ENCODE measurements around the gene ALDH3B1. TPM values are rescaled to one million over a fixed set of nuclear protein-coding genes. Genes with fewer than 3 reads are reported as not detected.

Gene ALDH3B1
- total and polyA plus RNA-seq, 9 of the 15 experiments (the other 6 are each of a cell fraction or from before 2014, with no cell fraction given), result 0.01 to 0.35 (median 0.07) TPM; not detected in 2

GRCh38 chr11:68043349-68044144 lies 33.4 kb downstream of the ALDH3B1 start (continued):
- TF ChIP-seq, protein P1, sequence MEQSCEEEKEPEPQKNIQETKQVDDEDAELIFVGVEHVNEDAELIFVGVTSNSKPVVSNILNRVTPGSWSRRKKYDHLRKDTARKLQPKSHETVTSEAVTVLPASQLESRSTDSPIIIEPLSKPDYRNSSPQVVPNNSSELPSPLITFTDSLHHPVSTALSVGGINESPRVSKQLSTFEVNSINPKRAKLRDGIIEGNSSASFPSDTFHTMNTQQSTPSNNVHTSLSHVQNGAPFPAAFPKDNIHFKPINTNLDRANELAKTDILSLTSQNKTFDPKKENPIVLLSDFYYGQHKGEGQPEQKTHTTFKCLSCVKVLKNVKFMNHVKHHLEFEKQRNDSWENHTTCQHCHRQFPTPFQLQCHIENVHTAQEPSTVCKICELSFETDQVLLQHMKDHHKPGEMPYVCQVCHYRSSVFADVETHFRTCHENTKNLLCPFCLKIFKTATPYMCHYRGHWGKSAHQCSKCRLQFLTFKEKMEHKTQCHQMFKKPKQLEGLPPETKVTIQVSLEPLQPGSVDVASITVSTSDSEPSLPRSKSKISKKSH (CRISPR knock-in tag; IDR thresholded peaks at IDR 0.05), result no peak
- TF ChIP-seq LCOR (CRISPR knock-in tag; IDR thresholded peaks at IDR 0.05) (no peak), HDAC2 (IDR thresholded peaks at IDR 0.05) (peak; percentile 81; the same call in 1 of the 2 replicates), ZBTB49 (CRISPR knock-in tag; IDR thresholded peaks at IDR 0.05; ENCODE audit: borderline replicate concordance) (no peak), NFE2 (IDR thresholded peaks at IDR 0.05; ENCODE audit: low read depth) (peak; percentile 71), CBX3 (IDR thresholded peaks at IDR 0.05; ENCODE audit: borderline replicate concordance in 1 of 2, low read length in 2 of 2) (peak in 1 of 2 experiments; percentile 45; a peak in 1 of 3 replicates), ZBTB17 (CRISPR knock-in tag; IDR thresholded peaks at IDR 0.05) (no peak), KDM4B (IDR thresholded peaks at IDR 0.05; ENCODE audit: borderline replicate concordance in 2 of 2, low read depth in 1 of 2) (no peak), STAT6 (CRISPR knock-in tag; IDR thresholded peaks at IDR 0.05) (peak; percentile 21; the same call in 1 of the 2 replicates), ZNF224 (CRISPR knock-in tag; IDR thresholded peaks at IDR 0.05) (no peak), HINFP (tag; conservative IDR thresholded peaks at IDR 0.05; ENCODE audit: low read depth) (no peak), PPARD (CRISPR knock-in tag; IDR thresholded peaks at IDR 0.05) (no peak), POLR2G (IDR thresholded peaks at IDR 0.05; ENCODE audit: low read depth, low read length) (peak; percentile 74), TRIM28 (IDR thresholded peaks at IDR 0.05) (no peak), ZNF436 (CRISPR knock-in tag; IDR thresholded peaks at IDR 0.05) (no peak), GATA2 (CRISPR knock-in tag; IDR thresholded peaks at IDR 0.05) (peak; percentile 88), CEBPB (tag; IDR thresholded peaks at IDR 0.05) (no peak), RFX7 (CRISPR knock-in tag; IDR thresholded peaks at IDR 0.05) (no peak)
- TF ChIP-seq, protein P2, sequence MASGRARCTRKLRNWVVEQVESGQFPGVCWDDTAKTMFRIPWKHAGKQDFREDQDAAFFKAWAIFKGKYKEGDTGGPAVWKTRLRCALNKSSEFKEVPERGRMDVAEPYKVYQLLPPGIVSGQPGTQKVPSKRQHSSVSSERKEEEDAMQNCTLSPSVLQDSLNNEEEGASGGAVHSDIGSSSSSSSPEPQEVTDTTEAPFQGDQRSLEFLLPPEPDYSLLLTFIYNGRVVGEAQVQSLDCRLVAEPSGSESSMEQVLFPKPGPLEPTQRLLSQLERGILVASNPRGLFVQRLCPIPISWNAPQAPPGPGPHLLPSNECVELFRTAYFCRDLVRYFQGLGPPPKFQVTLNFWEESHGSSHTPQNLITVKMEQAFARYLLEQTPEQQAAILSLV (tag; IDR thresholded peaks at IDR 0.05), result no peak

Data from K562 (cell line).